GM19452 (cell line): ENCODE data around the gene KCNC4.

Experiments used
- ATAC-seq: cut with Tn5 transposase; IDR thresholded peaks from one replicate; pipeline ENCODE4 v1.9.1; 2021; ENCODE audit not compliant: unreplicated experiment

Gene KCNC4

GRCh38 chr1:110211496-110212168 is 1.5 kb downstream of the KCNC4 start:
- ATAC-seq: no peak

DNA sequence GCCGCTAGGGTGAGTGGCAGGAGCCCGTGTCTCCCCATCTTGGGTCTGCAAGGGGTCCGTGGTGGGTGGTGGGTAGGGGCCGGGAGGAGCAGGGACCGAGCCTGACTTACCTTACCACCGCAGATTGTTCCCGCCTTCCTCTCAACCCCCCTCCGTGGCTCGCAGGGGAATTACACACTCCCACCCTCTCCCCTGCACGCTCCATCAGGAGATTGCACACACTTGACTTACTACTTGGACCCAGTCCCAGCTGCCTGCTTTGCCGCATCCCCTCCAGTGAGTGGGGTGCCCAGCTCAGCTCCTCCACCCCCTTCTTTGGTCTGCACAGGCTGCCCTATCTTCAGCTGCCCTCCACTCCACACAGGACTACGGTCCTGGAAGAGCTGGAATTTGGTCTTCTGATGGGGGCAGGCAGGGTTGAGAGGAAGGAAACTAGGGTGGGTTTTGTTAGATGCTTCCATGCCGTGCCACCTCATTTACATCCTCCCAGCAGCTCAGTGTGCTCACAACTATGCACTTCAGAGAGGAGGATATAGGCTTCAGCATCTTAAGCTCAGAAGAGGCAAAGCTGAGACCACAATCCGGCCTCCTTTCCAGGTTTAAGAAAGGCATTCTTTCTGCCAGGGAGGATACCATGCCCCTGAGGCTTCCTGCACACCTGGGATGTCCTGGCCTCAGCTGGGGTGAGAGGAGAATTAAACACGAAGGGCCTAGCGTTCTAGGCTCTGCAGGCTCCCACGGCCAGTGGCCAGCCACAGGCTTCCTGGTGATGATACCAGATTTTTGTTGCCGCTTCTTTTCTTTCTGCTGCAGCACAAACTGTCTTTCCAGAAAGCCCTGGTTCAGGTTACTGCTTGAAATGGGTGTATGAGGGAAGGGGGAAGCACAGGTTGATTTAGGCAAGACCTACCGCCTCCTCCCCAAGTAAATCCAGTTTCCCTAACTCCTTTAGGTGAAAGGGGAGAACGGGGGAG is 2.3 kb downstream of the KCNC4 start:
- no peak for ATAC-seq

DNA sequence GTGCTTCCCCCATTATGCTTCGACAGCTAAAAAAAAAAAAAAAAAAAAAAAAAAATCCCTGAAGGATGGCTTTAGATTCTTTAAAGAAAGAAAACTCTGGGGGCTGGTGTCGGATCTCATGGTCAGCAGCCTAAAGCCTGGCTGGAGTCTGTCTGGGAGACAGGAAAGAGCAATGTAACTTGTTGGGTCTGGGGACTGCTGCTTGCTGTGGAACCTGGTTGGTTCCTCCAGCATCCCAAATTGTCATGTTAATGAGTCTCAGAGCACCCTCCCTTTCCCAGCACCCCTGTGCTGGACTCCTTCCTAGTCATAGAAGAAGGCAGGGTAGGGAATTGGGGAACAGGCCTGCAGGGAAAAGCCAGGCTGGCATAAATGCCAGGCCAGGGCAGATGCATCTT is 3.0 kb downstream of the KCNC4 start:
- ATAC-seq: no peak

GRCh38 chr1:110214454-110215404 is 4.6 kb downstream of the KCNC4 start:
- no peak for ATAC-seq

GRCh38 chr1:110215621-110216515 is 5.8 kb downstream of the KCNC4 start:
- ATAC-seq: no peak

GRCh38 chr1:110216844-110217444 is 6.8 kb downstream of the KCNC4 start:
- ATAC-seq: no peak

GRCh38 chr1:110218137-110218536 is 8.0 kb downstream of the KCNC4 start:
- no peak for ATAC-seq

- no peak for ATAC-seq
Observed at GRCh38 chr1:110218739-110219138, 8.6 kb downstream of the KCNC4 start.

GRCh38 chr1:110220324-110220723 is 10.2 kb downstream of the KCNC4 start:
- no peak for ATAC-seq

DNA sequence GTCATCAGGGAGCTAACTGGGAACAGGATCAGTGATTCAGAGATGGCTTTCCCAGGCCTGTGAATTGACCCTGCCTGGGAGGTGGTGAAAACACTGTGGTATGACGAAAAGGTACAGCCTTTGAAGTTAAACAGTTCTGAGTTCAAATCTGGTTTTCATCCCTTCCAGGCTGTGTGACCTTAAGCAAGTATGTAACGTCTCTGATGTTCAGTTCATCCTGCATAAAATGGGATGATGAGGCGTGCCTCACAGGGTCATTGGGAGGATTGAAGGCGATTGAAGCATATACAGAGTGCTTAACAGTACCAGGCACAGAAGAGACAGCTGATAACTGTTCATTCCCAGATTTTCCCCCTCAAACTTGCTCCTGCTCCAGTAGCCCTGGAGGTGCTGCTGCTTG is 11.0 kb downstream of the KCNC4 start:
- no peak for ATAC-seq

GRCh38 chr1:110223127-110223526 is 13.0 kb downstream of the KCNC4 start:
- ATAC-seq: no peak

- no peak for ATAC-seq
Observed at GRCh38 chr1:110223581-110223980, 13.5 kb downstream of the KCNC4 start.

DNA sequence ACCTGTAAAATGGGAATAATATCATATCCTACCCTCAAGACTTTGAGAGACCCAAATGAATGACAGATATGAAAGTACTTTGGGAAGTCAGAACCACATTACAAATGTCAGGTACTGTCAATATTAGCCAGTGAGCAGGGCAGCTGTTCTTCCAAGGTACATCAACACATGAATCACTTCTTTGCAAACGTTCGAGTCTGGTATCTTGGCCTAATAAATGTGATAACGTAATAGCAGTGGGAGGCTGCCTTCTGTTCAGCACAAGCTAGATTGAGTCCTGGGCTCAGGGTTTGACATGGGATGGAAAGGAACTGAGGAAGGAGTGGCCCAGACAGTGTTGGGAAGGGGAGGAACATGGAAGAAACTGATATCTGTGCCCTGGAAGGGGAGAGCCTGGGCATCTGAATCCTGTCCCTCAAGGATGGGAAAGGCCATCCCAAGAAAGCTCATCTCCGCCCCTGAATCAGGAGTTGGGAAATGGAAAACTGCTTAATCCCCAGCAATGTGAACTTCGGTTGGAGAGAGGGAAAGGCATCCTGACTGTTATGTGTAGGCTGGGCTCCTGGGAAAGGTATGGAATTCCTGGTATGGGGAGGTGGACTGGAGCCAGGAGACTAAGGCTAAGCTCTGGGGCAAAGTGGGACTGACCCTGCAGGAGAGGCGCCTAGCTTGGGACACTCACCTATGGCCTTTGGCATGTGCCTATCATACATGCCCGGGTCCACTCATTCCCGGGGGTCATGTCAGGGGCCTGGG is 14.3 kb downstream of the KCNC4 start:
- ATAC-seq: no peak

DNA sequence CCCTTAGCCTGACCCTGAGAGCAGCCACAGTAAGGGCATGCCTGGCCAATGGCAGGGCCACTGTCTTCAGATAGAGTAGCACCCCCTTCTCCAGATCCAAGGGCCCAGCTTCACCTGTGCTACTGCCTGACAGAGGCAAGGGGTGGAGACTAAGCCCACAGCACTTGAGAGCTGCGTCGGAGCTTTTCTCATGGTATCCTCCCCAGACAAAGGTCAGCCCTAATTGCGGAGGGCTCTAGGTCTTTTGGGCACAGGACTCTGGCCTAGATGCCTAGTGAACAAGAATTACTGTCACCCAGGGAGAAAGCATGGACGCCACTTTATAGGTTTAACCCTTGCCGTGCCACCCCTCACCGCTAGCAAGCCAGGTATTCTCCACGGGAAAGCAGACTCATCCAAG is 15.1 kb downstream of the KCNC4 start:
- ATAC-seq: no peak

- ATAC-seq: no peak
Observed at GRCh38 chr1:110225756-110226404, 15.8 kb downstream of the KCNC4 start.

GRCh38 chr1:110227774-110228173 is 17.7 kb downstream of the KCNC4 start:
- no peak for ATAC-seq

GRCh38 chr1:110228381-110228780 is 18.3 kb downstream of the KCNC4 start:
- ATAC-seq: no peak

DNA sequence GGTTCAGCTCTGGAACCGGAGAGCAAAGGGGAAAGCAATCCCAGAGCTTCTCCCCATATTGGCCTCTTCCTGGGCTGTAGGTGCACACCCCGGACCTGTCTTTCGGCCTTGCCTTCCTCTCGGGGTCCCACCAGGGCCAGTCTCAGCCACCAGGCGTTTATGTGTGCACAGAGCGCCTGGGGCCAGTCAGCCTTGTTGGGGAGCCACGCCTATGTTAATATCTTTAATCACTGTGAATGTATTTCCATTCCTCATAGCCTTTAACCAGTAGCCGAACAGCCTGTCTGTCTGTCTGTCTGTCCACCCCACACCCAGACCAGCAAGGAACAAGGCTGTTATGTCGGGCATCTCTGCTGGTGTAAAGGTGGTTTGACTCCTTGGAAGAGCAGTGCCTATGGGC is 18.8 kb downstream of the KCNC4 start:
- ATAC-seq: no peak
